HL-60 (cell line): ENCODE measurements around the gene OR7C1.
"Not testable (repeated sequence)": the region's sequence is repeated elsewhere in the genome, so short reads cannot be mapped to it uniquely, and the experiment has no call there.

ENCODE experiments used
- DNase-seq, 2 experiments: peaks; one replicate each; pipeline ENCODE4 v3.0.0-alpha.2; 2010 to 2020; ENCODE audit warnings: low read depth in 1 of 2, low spot score in 1 of 2
- H3K27ac ChIP-seq: fragments of 250-450 bp; sonication (Bioruptor Pico); replicated peaks from 2 replicates; pipeline ENCODE4 v1.5.1; 2020; ENCODE audit warnings: mild to moderate bottlenecking, moderate library complexity
- H3K27me3 ChIP-seq: fragments of 250-450 bp; sonication (Bioruptor Pico); 2 replicates; pipeline ENCODE4 v1.5.1; 2021; ENCODE audit warnings: mild to moderate bottlenecking, moderate library complexity; ENCODE audit not compliant: insufficient read depth, poor library complexity, severe bottlenecking
- H3K4me3 ChIP-seq: replicated peaks from 2 replicates; pipeline ENCODE4 v1.5.1; 2011; ENCODE audit warnings: mild to moderate bottlenecking, control low read depth, low read length; ENCODE audit not compliant: insufficient read depth
- GABPA ChIP-seq: IDR thresholded peaks from 2 replicates; pipeline ENCODE4 v1.6.1; 2012; ENCODE audit warnings: low read depth
- POLR2AphosphoS5 ChIP-seq: IDR thresholded peaks from 2 replicates; pipeline ENCODE4 v1.6.1; 2012; ENCODE audit warnings: low read depth
- REST ChIP-seq: IDR thresholded peaks from 2 replicates; pipeline ENCODE4 v1.6.1; 2012; ENCODE audit warnings: low read depth; ENCODE audit not compliant: insufficient replicate concordance
- SPI1 ChIP-seq: IDR thresholded peaks from 2 replicates; pipeline ENCODE4 v1.6.1; 2012; ENCODE audit warnings: low read depth, mild to moderate bottlenecking, borderline replicate concordance
- TF ChIP-seq, protein P1 (sequence below): IDR thresholded peaks from one replicate; pipeline ENCODE4 v1.5.1; 2011; ENCODE audit warnings: low read length, control low read depth, inconsistent platforms; ENCODE audit not compliant: insufficient read depth

OR7C1 gene

GRCh38 chr19:14780622-14781225, 54.3 kb downstream of the OR7C1 start:
- H3K27me3 ChIP-seq, H3K4me3 ChIP-seq, H3K27ac ChIP-seq: not testable (repeated sequence)
- TF ChIP-seq SPI1: peak; percentile 60
- DNase-seq: peak in 1 of 2 experiments; percentile 42

DNA sequence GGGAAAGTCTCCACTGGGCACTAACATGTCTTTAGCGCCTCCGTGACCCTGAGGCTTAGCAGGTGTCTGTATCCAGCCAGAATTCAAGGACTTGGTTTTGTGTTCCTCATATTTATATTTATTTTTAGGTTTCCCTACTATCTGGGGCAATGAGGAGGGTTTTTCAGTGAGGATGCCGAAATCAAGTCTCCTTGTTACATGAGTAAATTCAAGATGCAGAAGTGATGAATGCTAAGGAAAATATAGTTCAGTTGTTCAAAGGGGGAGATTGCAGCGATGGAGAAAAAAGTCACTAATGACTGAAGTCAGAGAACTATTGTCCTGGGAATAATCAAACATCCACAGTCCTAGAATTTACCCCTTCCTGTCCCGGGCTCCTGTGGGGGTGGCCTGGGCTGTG, 55.8 kb downstream of the OR7C1 start:
- DNase-seq: no peak
- TF ChIP-seq REST: no peak
- Histone ChIP-seq H3K27ac (no peak overlapping the region), H3K4me3 (no peak overlapping the region), H3K27me3 (no peaks in the 10 kb centered on the region)

DNA sequence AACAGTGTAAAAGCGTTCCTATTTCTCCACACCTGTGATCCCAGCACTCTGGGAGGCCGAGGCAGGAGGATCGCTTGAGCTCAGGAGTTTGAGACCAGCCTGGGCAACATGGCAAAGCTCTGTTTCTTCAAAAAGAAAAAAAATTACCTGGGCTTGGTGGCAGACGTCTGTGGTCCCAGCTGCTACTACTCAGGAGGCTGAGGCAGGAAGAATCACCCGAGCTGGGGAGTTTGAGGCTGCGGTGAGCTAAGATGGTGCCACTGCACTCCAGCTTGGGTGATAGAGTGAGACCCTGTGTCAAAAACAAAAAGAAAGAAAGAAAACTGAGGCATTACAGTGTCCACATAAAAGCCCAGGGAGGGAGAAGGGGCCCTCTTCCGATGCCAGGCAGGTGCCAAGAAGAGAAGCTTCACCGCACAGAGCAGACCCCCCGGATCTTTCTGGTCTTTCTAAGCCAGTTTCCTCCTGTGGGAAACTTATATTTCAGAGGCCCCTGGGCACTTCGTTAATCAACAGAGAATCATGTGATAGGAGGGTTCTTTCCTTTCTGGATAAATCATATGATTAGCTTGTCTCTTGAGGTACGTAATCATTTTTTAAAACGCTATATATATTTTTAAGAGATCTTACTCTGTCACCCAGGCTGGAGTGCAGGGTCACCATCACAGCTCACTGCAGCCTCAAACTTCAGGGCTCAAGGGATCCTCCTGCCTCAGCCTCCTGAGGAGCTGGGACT, 56.7 kb downstream of the OR7C1 start, which contains the start of gene ADGRE2:
ADGRE2 (minus strand) TSS at position 451 of the 736 bp plus-strand sequence. CDS start 1,804 bp downstream, outside the sequence.
- not testable (repeated sequence) for H3K27me3 ChIP-seq, H3K4me3 ChIP-seq, H3K27ac ChIP-seq, DNase-seq

- H3K4me3 ChIP-seq, H3K27me3 ChIP-seq, H3K27ac ChIP-seq, DNase-seq: not testable (repeated sequence)
Measured at GRCh38 chr19:14777645-14778044, 57.3 kb downstream of the OR7C1 start.

DNA sequence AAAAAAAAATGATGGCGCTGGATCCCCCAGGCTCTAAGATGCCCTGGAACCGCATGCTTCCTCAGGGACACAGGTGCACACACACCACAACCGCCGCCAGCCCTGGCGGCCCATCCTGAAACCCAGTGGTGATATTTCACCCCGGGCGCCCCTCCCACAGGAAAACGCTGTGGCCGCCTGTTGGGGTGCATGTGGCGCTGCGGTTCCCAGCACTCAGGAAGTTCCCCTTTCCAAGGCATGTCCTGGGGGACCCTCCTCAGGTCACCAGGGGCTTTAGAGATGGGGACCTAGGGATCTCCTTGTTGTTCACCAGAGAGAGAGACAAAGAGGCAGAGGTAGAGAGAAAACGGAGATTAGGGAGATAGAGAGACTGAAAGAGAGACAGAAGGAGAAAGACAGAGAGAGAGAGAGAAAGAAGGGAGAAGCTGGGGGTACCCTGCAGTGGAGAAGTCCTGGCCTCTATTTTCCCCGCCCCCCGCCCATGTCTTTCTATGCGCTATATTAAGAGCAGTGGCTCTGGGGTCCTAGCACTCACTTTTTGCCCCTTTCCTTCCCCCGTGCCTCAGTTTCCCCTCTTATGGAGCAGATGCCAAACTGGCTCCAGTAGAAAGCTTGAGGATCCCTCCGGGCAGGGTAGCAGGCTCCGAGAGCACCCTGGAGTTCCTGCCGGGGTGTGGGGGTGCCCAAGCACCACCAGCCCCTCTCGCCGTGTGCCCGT, 59.0 kb downstream of the OR7C1 start:
- Histone ChIP-seq H3K27ac (peak overlapping the region; percentile 74), H3K4me3 (peak overlapping the region; percentile 67)
- DNase-seq: peak; percentile 68 to 86

GRCh38 chr19:14775326-14775725, 59.7 kb downstream of the OR7C1 start:
- not testable (repeated sequence) for DNase-seq, H3K27me3 ChIP-seq
- Histone ChIP-seq H3K4me3 (peak overlapping the region; percentile 67), H3K27ac (peak overlapping the region; percentile 74)

More for the DNA sequence above, 59.0 kb downstream of the OR7C1 start:
- no peaks in the 10 kb centered on the region for H3K27me3 ChIP-seq
- TF ChIP-seq, protein P1, sequence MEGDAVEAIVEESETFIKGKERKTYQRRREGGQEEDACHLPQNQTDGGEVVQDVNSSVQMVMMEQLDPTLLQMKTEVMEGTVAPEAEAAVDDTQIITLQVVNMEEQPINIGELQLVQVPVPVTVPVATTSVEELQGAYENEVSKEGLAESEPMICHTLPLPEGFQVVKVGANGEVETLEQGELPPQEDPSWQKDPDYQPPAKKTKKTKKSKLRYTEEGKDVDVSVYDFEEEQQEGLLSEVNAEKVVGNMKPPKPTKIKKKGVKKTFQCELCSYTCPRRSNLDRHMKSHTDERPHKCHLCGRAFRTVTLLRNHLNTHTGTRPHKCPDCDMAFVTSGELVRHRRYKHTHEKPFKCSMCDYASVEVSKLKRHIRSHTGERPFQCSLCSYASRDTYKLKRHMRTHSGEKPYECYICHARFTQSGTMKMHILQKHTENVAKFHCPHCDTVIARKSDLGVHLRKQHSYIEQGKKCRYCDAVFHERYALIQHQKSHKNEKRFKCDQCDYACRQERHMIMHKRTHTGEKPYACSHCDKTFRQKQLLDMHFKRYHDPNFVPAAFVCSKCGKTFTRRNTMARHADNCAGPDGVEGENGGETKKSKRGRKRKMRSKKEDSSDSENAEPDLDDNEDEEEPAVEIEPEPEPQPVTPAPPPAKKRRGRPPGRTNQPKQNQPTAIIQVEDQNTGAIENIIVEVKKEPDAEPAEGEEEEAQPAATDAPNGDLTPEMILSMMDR: no peak
- TF ChIP-seq POLR2AphosphoS5 (peak; percentile 75), GABPA (no peak), REST (no peak), SPI1 (peak; percentile 53; the same call in 1 of the 2 replicates)
